Kidney epithelial cell (primary cell): ENCODE data around the gene NTM. TPM values are rescaled to one million over a fixed set of nuclear protein-coding genes. Genes with fewer than 3 reads are reported as not detected.

ENCODE experiments used
- DNase-seq: peaks from one replicate; pipeline ENCODE4 v3.0.0-alpha.2; 2010; ENCODE audit warnings: low read depth
- H3K27me3 ChIP-seq: 2 replicates; pipeline ENCODE4 v1.6.0; 2011; ENCODE audit warnings: low read length; ENCODE audit not compliant: control insufficient read depth, insufficient read depth
- H3K36me3 ChIP-seq: 2 replicates; pipeline ENCODE4 v1.5.1; 2011; ENCODE audit warnings: low read length; ENCODE audit not compliant: control insufficient read depth, insufficient read depth
- H3K4me3 ChIP-seq: 2 replicates; pipeline ENCODE4 v1.5.1; 2011; ENCODE audit warnings: low read depth, mild to moderate bottlenecking, control low read depth, low read length
- total RNA-seq: library from RNA; depleted of rRNA; stranded (reverse); fragments of >200 nt; gene quantifications from 2 replicates; pipeline ENCODE4 v1.2.3, GENCODE V29; 2015
- TF ChIP-seq, protein P1 (sequence below): IDR thresholded peaks from 2 replicates; pipeline ENCODE4 v1.5.1; 2011; ENCODE audit warnings: mild to moderate bottlenecking, moderate library complexity, low read length, control low read depth, inconsistent platforms; ENCODE audit not compliant: insufficient read depth, poor library complexity, severe bottlenecking

NTM gene
- total RNA-seq, 1 donor from 2014 or later = 111 TPM

DNA sequence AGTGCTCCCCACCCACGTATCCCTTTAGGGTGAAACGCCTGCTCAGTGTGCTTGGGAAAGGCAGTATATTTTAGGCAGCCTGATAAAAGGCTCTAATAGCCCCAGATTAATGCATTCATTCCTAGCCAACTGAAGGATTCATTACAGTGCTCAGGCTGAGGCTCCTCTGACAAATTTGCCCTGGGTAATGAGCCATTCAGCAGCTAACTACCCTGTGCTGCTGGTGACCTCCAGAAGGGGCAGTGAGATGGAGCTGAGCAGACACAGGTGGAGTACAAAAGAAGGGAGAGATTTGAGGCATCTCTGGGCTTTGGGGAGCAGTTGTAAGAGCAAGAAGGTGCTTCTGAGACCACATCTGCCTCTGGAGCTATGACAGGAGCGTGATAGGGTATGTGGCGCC is 817.0 kb downstream of the NTM start:
- no peak for DNase-seq
- no peak overlapping the region for H3K4me3 ChIP-seq
- H3K36me3 ChIP-seq = no peaks in the 10 kb centered on the region
- H3K27me3 ChIP-seq = no peaks in the 10 kb centered on the region
- TF ChIP-seq, protein P1, sequence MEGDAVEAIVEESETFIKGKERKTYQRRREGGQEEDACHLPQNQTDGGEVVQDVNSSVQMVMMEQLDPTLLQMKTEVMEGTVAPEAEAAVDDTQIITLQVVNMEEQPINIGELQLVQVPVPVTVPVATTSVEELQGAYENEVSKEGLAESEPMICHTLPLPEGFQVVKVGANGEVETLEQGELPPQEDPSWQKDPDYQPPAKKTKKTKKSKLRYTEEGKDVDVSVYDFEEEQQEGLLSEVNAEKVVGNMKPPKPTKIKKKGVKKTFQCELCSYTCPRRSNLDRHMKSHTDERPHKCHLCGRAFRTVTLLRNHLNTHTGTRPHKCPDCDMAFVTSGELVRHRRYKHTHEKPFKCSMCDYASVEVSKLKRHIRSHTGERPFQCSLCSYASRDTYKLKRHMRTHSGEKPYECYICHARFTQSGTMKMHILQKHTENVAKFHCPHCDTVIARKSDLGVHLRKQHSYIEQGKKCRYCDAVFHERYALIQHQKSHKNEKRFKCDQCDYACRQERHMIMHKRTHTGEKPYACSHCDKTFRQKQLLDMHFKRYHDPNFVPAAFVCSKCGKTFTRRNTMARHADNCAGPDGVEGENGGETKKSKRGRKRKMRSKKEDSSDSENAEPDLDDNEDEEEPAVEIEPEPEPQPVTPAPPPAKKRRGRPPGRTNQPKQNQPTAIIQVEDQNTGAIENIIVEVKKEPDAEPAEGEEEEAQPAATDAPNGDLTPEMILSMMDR = no peak

GRCh38 chr11:132187814-132188213 is 817.4 kb downstream of the NTM start:
- DNase-seq = no peak
- Histone ChIP-seq H3K36me3 (no peaks in the 10 kb centered on the region), H3K4me3 (no peak overlapping the region), H3K27me3 (no peaks in the 10 kb centered on the region)
- TF ChIP-seq, protein P1 = no peak

- Histone ChIP-seq H3K36me3 (no peaks in the 10 kb centered on the region), H3K27me3 (no peaks in the 10 kb centered on the region), H3K4me3 (no peak overlapping the region)
- TF ChIP-seq, protein P1 = no peak
- DNase-seq = no peak
Measured at GRCh38 chr11:132196928-132197327, 826.5 kb downstream of the NTM start.

GRCh38 chr11:132200353-132200936 is 830.0 kb downstream of the NTM start:
- TF ChIP-seq, protein P1 = no peak
- Histone ChIP-seq H3K27me3 (no peaks in the 10 kb centered on the region), H3K36me3 (no peaks in the 10 kb centered on the region), H3K4me3 (no peak overlapping the region)
- DNase-seq = no peak

GRCh38 chr11:132202621-132203020 is 832.2 kb downstream of the NTM start:
- TF ChIP-seq, protein P1 = no peak
- no peaks in the 10 kb centered on the region for H3K27me3 ChIP-seq
- DNase-seq = no peak
- no peaks in the 10 kb centered on the region for H3K36me3 ChIP-seq
- no peak overlapping the region for H3K4me3 ChIP-seq

DNA sequence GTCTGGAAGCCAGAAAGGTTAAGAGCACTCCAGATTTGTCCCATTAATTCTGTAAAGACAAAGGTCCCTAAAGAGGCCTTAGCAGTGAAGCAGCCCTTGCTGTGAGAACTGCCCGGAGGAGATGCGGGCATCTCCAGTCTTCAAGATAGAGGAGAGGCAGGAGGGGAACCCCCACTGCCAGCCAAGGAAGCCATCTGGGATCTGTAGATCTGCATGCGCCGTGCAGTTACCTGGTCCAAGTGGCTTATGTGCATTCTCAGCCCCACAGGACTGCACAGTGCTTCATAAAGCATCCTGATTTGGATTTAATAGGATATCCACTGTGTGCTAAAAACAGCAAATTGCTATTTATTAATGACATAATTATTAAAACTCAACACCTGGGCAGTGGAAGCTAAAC is 834.6 kb downstream of the NTM start:
- Histone ChIP-seq H3K27me3 (no peaks in the 10 kb centered on the region), H3K36me3 (no peaks in the 10 kb centered on the region), H3K4me3 (no peak overlapping the region)
- DNase-seq = no peak
- TF ChIP-seq, protein P1 = no peak
